Aorta (tissue), 5 donors: ENCODE data around the gene PPM1E. TPM values are rescaled to one million over a fixed set of nuclear protein-coding genes. Genes with fewer than 3 reads are reported as not detected.
"Not testable (repeated sequence)": the region's sequence is repeated elsewhere in the genome, so short reads cannot be mapped to it uniquely, and the experiment has no call there.

Source experiments
- ATAC-seq: fragments of 200-7000 bp; cut with Tn5 transposase; one replicate; pipeline ENCODE4 v1.9.1; 2022; ENCODE audit warnings: moderate library complexity; ENCODE audit not compliant: low FRiP score
- DNase-seq, 2 donors: peaks; one replicate each; pipeline ENCODE4 v3.0.0-alpha.2; 2020
- H3K27ac ChIP-seq, 2 donors: one replicate each; pipeline ENCODE4 v1.5.1; 2013; ENCODE audit warnings: low read length in 2 of 2, mild to moderate bottlenecking in 2 of 2, moderate library complexity in 2 of 2, control low read depth in 1 of 2, inconsistent platforms in 1 of 2, low read depth in 1 of 2
- H3K27me3 ChIP-seq, 2 donors: one replicate each; pipeline ENCODE4 v1.6.1; 2013; ENCODE audit warnings: control low read depth in 1 of 2, low read length in 1 of 2, mild to moderate bottlenecking in 1 of 2, moderate library complexity in 1 of 2; ENCODE audit not compliant: insufficient read depth in 2 of 2, control insufficient read depth in 1 of 2
- H3K36me3 ChIP-seq, 2 donors: one replicate each; pipeline ENCODE4 v1.6.1; 2013; ENCODE audit warnings: control low read depth in 1 of 2, low read length in 1 of 2, mild to moderate bottlenecking in 1 of 2; ENCODE audit not compliant: insufficient read depth in 2 of 2, control insufficient read depth in 1 of 2
- H3K4me1 ChIP-seq, 2 donors: one replicate each; pipeline ENCODE4 v1.6.1; 2013; ENCODE audit warnings: low read length in 2 of 2, control low read depth in 1 of 2, mild to moderate bottlenecking in 1 of 2, moderate library complexity in 1 of 2; ENCODE audit not compliant: insufficient read depth in 2 of 2, control insufficient read depth in 1 of 2
- H3K4me3 ChIP-seq, 2 donors: one replicate each; pipeline ENCODE4 v1.5.1; 2013; ENCODE audit warnings: low read length in 2 of 2, control low read depth in 1 of 2, mild to moderate bottlenecking in 1 of 2
- H3K9me3 ChIP-seq: one replicate; pipeline ENCODE4 v1.6.1; 2013; ENCODE audit warnings: mild to moderate bottlenecking, low read length; ENCODE audit not compliant: control insufficient read depth
- WGBS, 2 donors: extraction: QIAGEN DNeasy Blood & Tissue Kit; methylation state at CpG; one replicate each; pipeline ENCODE4 v1.1.7; 2013; 5-methylcytosine and 5-hydroxymethylcytosine counted together
- intact Hi-C, 2 donors: fragments of 100-400 bp; cut with DNase I; formaldehyde crosslinking; loops; one replicate each; pipeline versions ENCODE4 v1.14.2 to v1.15.0; 2022
- polyA plus RNA-seq, 2 donors: library from polyadenylated mRNA; stranded (reverse); fragments of 200-250 nt; gene quantifications; one replicate each; pipeline ENCODE4 v1.2.3, GENCODE V29; 2013
- total RNA-seq, 2 donors: library from RNA; stranded (reverse); fragmentation: NEBNext Ultra II Directional; extraction: Animal tissue kit (Norgen Biotek cat#: 25700); gene quantifications; one replicate each; pipeline ENCODE4 v1.2.1, GENCODE V29; 2021
- donor health status: healthy with polysubstance abuse.
- donor health status: Bipolar disorder and iron deficiency.
- donor health status: DM: no; HTN: no; CAD: no.
- donor health status: DM: no; HTN: no; CAD: no.
- donor health status: DM: yes; HTN: yes; CAD: no.

Gene PPM1E
- total and polyA plus RNA-seq, 4 donors = 0.06 to 0.21 TPM; not detected in 2

GRCh38 chr17:58920773-58921172 lies 165.1 kb downstream of the PPM1E start:
- no peak overlapping the region for H3K27ac ChIP-seq
- intact Hi-C loops = no loop called here
- no peak for ATAC-seq
- H3K9me3 ChIP-seq = no peaks in the 10 kb centered on the region
- H3K4me1 ChIP-seq = no peaks in the 10 kb centered on the region
- H3K4me3 ChIP-seq = no peak overlapping the region
- H3K27me3 ChIP-seq = no peaks in the 10 kb centered on the region
- no peaks in the 10 kb centered on the region for H3K36me3 ChIP-seq
- DNase-seq = no peak

GRCh38 chr17:58932956-58933355 lies 177.3 kb downstream of the PPM1E start:
- H3K27ac ChIP-seq = no peak overlapping the region
- H3K27me3 ChIP-seq = no peaks in the 10 kb centered on the region
- H3K9me3 ChIP-seq = no peaks in the 10 kb centered on the region
- no peaks in the 10 kb centered on the region for H3K4me1 ChIP-seq
- no peak for DNase-seq
- no peak for ATAC-seq
- intact Hi-C loops = no loop called here
- no peak overlapping the region for H3K4me3 ChIP-seq
- no peaks in the 10 kb centered on the region for H3K36me3 ChIP-seq
- WGBS, 2 donors = 78 to 83% methylated on average over 3 of the region's 3 CpGs

DNA sequence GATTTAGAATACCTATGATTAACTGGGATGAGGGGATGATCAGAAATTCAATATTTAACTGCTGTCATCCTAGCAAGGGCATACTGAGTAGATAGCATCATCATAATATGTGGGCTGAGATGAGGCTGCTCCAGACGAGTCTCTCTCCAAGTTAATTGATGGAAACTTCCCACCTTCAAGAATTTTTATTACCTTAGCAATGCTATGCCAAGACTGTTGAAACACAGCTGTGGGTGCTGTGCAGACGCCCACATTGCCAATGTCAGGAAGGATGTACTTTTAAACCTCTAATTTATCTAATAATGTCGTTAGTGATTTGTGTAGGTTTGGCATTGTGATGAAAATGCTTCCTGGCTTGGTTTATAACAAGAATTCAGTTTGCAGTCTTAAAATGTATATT lies 180.6 kb downstream of the PPM1E start:
- H3K4me1 ChIP-seq = no peaks in the 10 kb centered on the region
- intact Hi-C loops = no loop called here
- H3K27me3 ChIP-seq = no peaks in the 10 kb centered on the region
- H3K36me3 ChIP-seq = no peaks in the 10 kb centered on the region
- WGBS, 2 donors = 40 to 49% methylated on average over 3 of the region's 3 CpGs
- H3K9me3 ChIP-seq = no peaks in the 10 kb centered on the region
- H3K4me3 ChIP-seq = no peak overlapping the region
- ATAC-seq = no peak
- no peak for DNase-seq
- no peak overlapping the region for H3K27ac ChIP-seq

- intact Hi-C loops = no loop called here
- no peak for ATAC-seq
- H3K36me3 ChIP-seq = no peaks in the 10 kb centered on the region
- WGBS, 2 donors = 80 to 89% methylated on average over 2 of the region's 2 CpGs
- H3K27me3 ChIP-seq = no peaks in the 10 kb centered on the region
- peaks cover 2% of the 10 kb centered on the region for H3K9me3 ChIP-seq
- DNase-seq = no peak
- H3K4me1 ChIP-seq = no peaks in the 10 kb centered on the region
- no peak overlapping the region for H3K4me3 ChIP-seq
- H3K27ac ChIP-seq = no peak overlapping the region
Observed at GRCh38 chr17:58944166-58944565, 188.5 kb downstream of the PPM1E start.

DNA sequence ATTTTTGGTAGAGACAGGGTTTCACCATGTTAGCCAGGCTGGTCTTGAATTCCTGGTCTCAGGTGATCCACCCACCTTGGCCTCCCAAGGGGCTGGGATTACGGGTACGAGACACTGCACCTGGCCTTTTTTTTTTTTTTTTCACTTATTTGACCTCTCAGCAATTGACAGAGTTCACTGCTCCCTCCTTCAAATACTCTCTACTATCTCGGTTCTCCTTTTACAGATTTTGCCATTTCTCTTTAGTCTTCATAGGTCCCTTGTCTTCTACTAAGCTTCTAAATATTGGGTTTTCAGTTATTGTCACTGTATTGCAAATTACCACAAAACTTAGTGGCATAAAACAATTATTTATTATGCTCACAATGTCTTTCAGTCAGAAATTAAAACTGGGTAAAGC lies 191.8 kb downstream of the PPM1E start:
- H3K27me3 ChIP-seq = no peaks in the 10 kb centered on the region
- 86 to 95% methylated on average over 3 of the region's 3 CpGs for WGBS, 2 donors
- intact Hi-C loops = no loop called here
- H3K27ac ChIP-seq = no peak overlapping the region
- H3K9me3 ChIP-seq = peaks cover 4% of the 10 kb centered on the region
- H3K36me3 ChIP-seq = no peaks in the 10 kb centered on the region
- no peak for ATAC-seq
- H3K4me3 ChIP-seq = no peak overlapping the region
- DNase-seq = no peak
- H3K4me1 ChIP-seq = no peaks in the 10 kb centered on the region

DNA sequence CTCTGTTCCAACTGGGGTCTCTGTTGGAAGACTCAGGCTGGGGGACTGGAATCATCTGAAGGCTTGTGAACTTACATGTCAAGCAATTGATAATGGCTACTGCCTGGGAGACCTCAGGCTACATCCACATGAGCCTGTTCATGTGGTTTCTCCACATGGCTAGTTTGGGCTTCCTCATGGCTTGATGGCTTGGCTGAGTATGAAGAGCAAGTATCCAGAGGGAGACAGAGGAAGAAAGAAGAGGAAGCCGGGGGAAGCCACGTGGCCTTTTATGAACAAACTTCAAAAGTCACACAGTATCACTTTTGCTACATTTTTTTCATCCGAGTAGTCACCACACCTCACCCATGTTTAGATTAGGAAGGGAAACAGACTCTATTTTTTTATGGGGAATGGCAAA lies 192.2 kb downstream of the PPM1E start:
- Histone ChIP-seq H3K9me3 (peaks cover 4% of the 10 kb centered on the region), H3K27me3 (no peaks in the 10 kb centered on the region), H3K4me1 (no peaks in the 10 kb centered on the region), H3K27ac (no peak overlapping the region), H3K4me3 (no peak overlapping the region), H3K36me3 (no peaks in the 10 kb centered on the region)
- WGBS, 2 donors = 58 to 61% methylated on average over 3 of the region's 3 CpGs
- no peak for ATAC-seq
- intact Hi-C loops = no loop called here
- no peak for DNase-seq

DNA sequence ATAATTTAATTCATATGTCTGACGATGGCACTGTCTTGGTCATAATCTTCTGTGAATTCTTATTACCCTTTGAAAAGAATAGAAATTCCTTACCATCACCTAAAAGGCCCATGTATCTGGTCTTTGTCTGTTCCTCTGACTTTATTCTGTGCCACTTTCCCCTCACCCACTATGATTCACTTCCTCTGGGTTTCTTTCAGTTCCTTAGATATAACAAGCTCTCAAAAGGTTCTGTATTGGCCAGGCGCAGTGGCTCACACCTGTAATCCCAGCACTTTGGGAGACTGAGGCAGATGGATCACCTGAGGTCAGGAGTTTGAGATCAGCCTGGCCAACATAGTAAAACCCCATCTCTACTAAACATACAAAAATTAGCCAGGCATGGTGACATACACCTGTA lies 198.7 kb downstream of the PPM1E start:
- H3K4me3 ChIP-seq, H3K27me3 ChIP-seq, H3K36me3 ChIP-seq, ATAC-seq, DNase-seq, H3K4me1 ChIP-seq, H3K9me3 ChIP-seq, H3K27ac ChIP-seq, intact Hi-C loops: not testable (repeated sequence)
- WGBS, 2 donors = 85 to 89% methylated on average over 2 of the region's 2 CpGs

- Histone ChIP-seq H3K27ac (no peak overlapping the region), H3K27me3 (no peaks in the 10 kb centered on the region), H3K36me3 (no peaks in the 10 kb centered on the region), H3K4me1 (no peaks in the 10 kb centered on the region), H3K4me3 (no peak overlapping the region), H3K9me3 (no peaks in the 10 kb centered on the region)
- DNase-seq (no peak), ATAC-seq (no peak)
- WGBS, 2 donors = 12 to 21% methylated on average over 2 of the region's 2 CpGs
- intact Hi-C loops = no loop called here
Observed at GRCh38 chr17:58956997-58957724, 201.5 kb downstream of the PPM1E start.

DNA sequence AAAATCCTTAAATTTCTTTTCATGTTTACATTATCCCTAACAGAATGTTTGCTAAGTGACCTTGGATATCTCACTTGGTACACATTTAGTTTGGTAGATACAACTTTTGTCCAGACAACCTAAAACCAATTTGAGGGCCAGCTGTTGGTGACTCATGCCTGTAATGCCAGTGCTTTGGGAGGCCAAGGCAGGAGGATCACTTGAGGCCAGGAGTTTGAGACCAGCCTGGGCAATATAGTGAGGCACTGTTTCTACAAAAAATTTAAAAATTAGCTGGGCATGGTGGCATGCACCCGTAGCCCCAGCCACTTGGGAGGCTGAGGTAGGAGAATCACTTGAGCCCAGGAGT lies 202.0 kb downstream of the PPM1E start:
- H3K9me3 ChIP-seq, DNase-seq, H3K4me3 ChIP-seq, H3K27me3 ChIP-seq, H3K27ac ChIP-seq, H3K4me1 ChIP-seq, intact Hi-C loops, H3K36me3 ChIP-seq, ATAC-seq: not testable (repeated sequence)
- 89 to 90% methylated on average over 1 of the region's 1 CpG for WGBS, 2 donors
